K562 (cell line): ENCODE measurements around the gene ARHGDIA. TPM values are rescaled to one million over a fixed set of nuclear protein-coding genes. Genes with fewer than 3 reads are reported as not detected.

Source experiments
- BRD9 ChIP-seq: fragments of 450-650 bp; IDR thresholded peaks from 2 replicates; pipeline ENCODE4 v1.6.1; 2018; ENCODE audit warnings: low read depth; ENCODE audit not compliant: partially characterized antibody
- C11orf30 ChIP-seq: fragments of 450-650 bp; IDR thresholded peaks from 2 replicates; pipeline ENCODE4 v1.6.1; 2016; ENCODE audit warnings: low read depth, mild to moderate bottlenecking
- COPS2 ChIP-seq: fragments of 450-650 bp; conservative IDR thresholded peaks from 2 replicates; pipeline ENCODE4 v1.6.1; 2016; ENCODE audit warnings: mild to moderate bottlenecking, moderate library complexity
- FOXM1 ChIP-seq, 2 experiments: fragments of 450-650 bp in 1 of 2; sonication (generic) in 1 of 2; formaldehyde crosslinking in 1 of 2; IDR thresholded peaks; 2 replicates each; pipeline versions ENCODE4 v1.6.1 to v1.9.0; 2017 to 2022; ENCODE audit warnings: low read depth in 2 of 2, mild to moderate bottlenecking in 2 of 2, missing genetic modification reagents in 1 of 2, moderate library complexity in 1 of 2
- KLF13 ChIP-seq: fragments of 450-650 bp; IDR thresholded peaks from 2 replicates; pipeline ENCODE4 v1.6.1; 2016; ENCODE audit warnings: missing genetic modification characterization, low read depth, mild to moderate bottlenecking, missing compliant biosample characterization, moderate library complexity, borderline replicate concordance
- MTF1 ChIP-seq: fragments of 250-450 bp; sonication (Bioruptor Pico); IDR thresholded peaks from 2 replicates; pipeline ENCODE4 v1.9.0; 2021; ENCODE audit warnings: moderate library complexity, mild to moderate bottlenecking, inconsistent platforms, borderline replicate concordance
- NCOA1 ChIP-seq: fragments of 450-650 bp; IDR thresholded peaks from 2 replicates; pipeline ENCODE4 v1.6.1; 2016; ENCODE audit warnings: low read depth
- NR2C2 ChIP-seq, 2 experiments: fragments of 200-800 bp in 1 of 2; sonication (Bioruptor generic) in 1 of 2; sonication (generic) in 1 of 2; formaldehyde crosslinking in 1 of 2; IDR thresholded peaks; 2 replicates each; pipeline versions ENCODE4 v1.6.1 to v1.8.0; 2016 to 2022; ENCODE audit warnings: mild to moderate bottlenecking in 1 of 2, missing compliant biosample characterization in 1 of 2, missing genetic modification characterization in 1 of 2, missing genetic modification reagents in 1 of 2
- NRF1 ChIP-seq, 2 experiments: fragments of 450-650 bp; IDR thresholded peaks in 1 of 2; conservative IDR thresholded peaks in 1 of 2; 2 replicates each; pipeline ENCODE4 v1.6.1; 2014; ENCODE audit warnings: mild to moderate bottlenecking in 2 of 2
- REST ChIP-seq, 2 experiments: fragments of 450-650 bp; formaldehyde crosslinking in 1 of 2; IDR thresholded peaks; 2 replicates each; pipeline versions ENCODE4 v1.4.0 to v1.6.1; 2014 to 2020; ENCODE audit warnings: mild to moderate bottlenecking in 2 of 2, borderline replicate concordance in 1 of 2, low read depth in 1 of 2
- RUNX1 ChIP-seq: sonication (generic); IDR thresholded peaks from 2 replicates; pipeline ENCODE4 v1.6.1; 2016; ENCODE audit warnings: antibody characterized with exemption, low read depth
- SMARCB1 ChIP-seq: IDR thresholded peaks from 2 replicates; pipeline ENCODE4 v1.6.1; 2011; ENCODE audit warnings: improper control_type of control experiment, low read depth; ENCODE audit not compliant: insufficient read length
- SRSF1 ChIP-seq: fragments of 200-400 bp; formaldehyde crosslinking; IDR thresholded peaks from 2 replicates; pipeline ENCODE4 v1.6.1; 2017; ENCODE audit warnings: mild to moderate bottlenecking, low read depth, low read length, moderate library complexity
- WHSC1 ChIP-seq: IDR thresholded peaks from one replicate; pipeline ENCODE4 v1.6.1; 2012; ENCODE audit warnings: low read length, control low read depth, inconsistent platforms
- ZKSCAN3 ChIP-seq: fragments of 250-450 bp; sonication (Bioruptor Pico); IDR thresholded peaks from 2 replicates; pipeline ENCODE4 v1.4.0; 2020
- ZNF175 ChIP-seq: fragments of 200-800 bp; sonication (Bioruptor generic); IDR thresholded peaks from 2 replicates; pipeline ENCODE4 v1.6.1; 2016; ENCODE audit warnings: low read depth, mild to moderate bottlenecking, missing genetic modification characterization, missing compliant biosample characterization
- ZNF395 ChIP-seq: fragments of 200-800 bp; sonication (Bioruptor generic); IDR thresholded peaks from 2 replicates; pipeline ENCODE4 v1.6.1; 2017; ENCODE audit warnings: missing genetic modification characterization, missing compliant biosample characterization
- ZNF830 ChIP-seq: fragments of 250-450 bp; sonication (Bioruptor Pico); IDR thresholded peaks from 2 replicates; pipeline ENCODE4 v1.5.0; 2021; ENCODE audit warnings: mild to moderate bottlenecking
- polyA plus RNA-seq, 8 experiments: library from polyadenylated mRNA; depleted of rRNA in 4 of 8; stranded (reverse) in 5 of 8; unstranded in 3 of 8; fragments of >200 nt; fragmentation: Nextera tagmentation in 2 of 8; fragmentation: Illumina TruSeq in 1 of 8; extraction: Ambion mirVana in 2 of 8; extraction: Trizol in 1 of 8; gene quantifications; 2 replicates each; pipeline versions ENCODE4 v1.2.1 to v1.2.3, GENCODE V29; 2011 to 2014; ENCODE audit warnings: inconsistent platforms in 1 of 8, missing spikeins in 1 of 8
- total RNA-seq, 7 experiments: library from RNA; depleted of rRNA in 6 of 7; stranded (reverse); fragments of >200 nt in 6 of 7; fragmentation: Illumina TruSeq in 2 of 7; extraction: Trizol in 2 of 7; gene quantifications; 2 replicates each; pipeline versions ENCODE4 v1.2.1 to v1.2.3, GENCODE V29; 2011 to 2021; ENCODE audit warnings: low replicate concordance in 1 of 7

The ARHGDIA gene
- total and polyA plus RNA-seq, 9 of the 15 experiments (the other 6 are each of a cell fraction or from before 2014, with no cell fraction given), result 9.6 to 340 (median 97.6) TPM

GRCh38 chr17:81821603-81822311 is 49.4 kb downstream of the ARHGDIA start (continued):
- TF ChIP-seq REST (IDR thresholded peaks at IDR 0.05; ENCODE audit: borderline replicate concordance), result peak; percentile 75
- peak; percentile 22; the same call in 1 of the 2 replicates for TF ChIP-seq REST (CRISPR knock-in tag; IDR thresholded peaks at IDR 0.05; ENCODE audit: low read depth)
- TF ChIP-seq COPS2, result no peak
- TF ChIP-seq ZNF395 (CRISPR knock-in tag), result peak; percentile 82; the same call in 1 of the 2 replicates
- peak; percentile 63 for TF ChIP-seq BRD9
- no peak for TF ChIP-seq KLF13 (tag)
- TF ChIP-seq RUNX1, result no peak
- TF ChIP-seq NR2C2 (CRISPR knock-in tag; IDR thresholded peaks at IDR 0.05), result 0 out of 2 replicates have a peak, but pooled peaks have one; percentile 30
- TF ChIP-seq NR2C2 (tag; IDR thresholded peaks at IDR 0.05), result peak; percentile 87
- TF ChIP-seq SRSF1, result no peak
- no peak for TF ChIP-seq ZKSCAN3 (CRISPR knock-in tag)
- TF ChIP-seq ZNF830 (CRISPR knock-in tag), result peak; percentile 91; the same call in 1 of the 2 replicates
- TF ChIP-seq NCOA1, result no peak
- no peak for TF ChIP-seq FOXM1 (IDR thresholded peaks at IDR 0.05; ENCODE audit: low read depth)
- no peak for TF ChIP-seq FOXM1 (CRISPR knock-in tag; IDR thresholded peaks at IDR 0.05; ENCODE audit: low read depth)
- no peak for TF ChIP-seq C11orf30
- TF ChIP-seq ZNF175 (CRISPR knock-in tag), result peak; percentile 95
- no peak for TF ChIP-seq SMARCB1
- TF ChIP-seq NRF1 (conservative IDR thresholded peaks at IDR 0.05 in 1 of 2, IDR thresholded peaks at IDR 0.05 in 1 of 2), result peak; percentile 64 to 70
- no peak for TF ChIP-seq MTF1
- TF ChIP-seq WHSC1, result no peak
